ENCODE data around the gene C1QB. TPM values are rescaled to one million over a fixed set of nuclear protein-coding genes. Genes with fewer than 3 reads are reported as not detected.

The C1QB gene
- total RNA-seq, 1 donor from 2014 or later, result 96.2 TPM

DNA sequence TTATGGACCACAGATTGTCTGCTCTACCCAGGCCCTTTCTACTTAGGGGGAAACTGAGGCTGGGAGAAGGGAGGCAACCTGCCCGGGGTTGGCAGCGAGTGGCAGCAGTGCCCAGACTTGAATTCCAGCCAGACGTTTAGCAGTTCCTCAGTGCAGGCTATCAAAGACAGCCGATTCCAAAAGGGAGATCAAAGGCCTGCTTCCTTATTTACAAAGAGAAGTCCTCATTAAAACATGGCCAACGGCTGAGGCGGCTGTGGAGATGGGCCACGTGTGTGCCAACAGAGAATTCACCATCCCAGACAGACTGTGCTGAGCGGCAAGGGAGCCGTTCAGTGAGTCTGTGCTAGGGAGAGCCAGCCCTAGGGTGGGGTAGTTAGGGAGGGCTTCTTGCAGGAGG is 27.7 kb downstream of the C1QB start:
- no peaks in the 10 kb centered on the region for H3K4me1 ChIP-seq
- no peaks in the 10 kb centered on the region for H3K36me3 ChIP-seq
- H3K27ac ChIP-seq (replicated peaks), result no peak overlapping the region
- H3K27me3 ChIP-seq (ENCODE audit: low read depth), result peaks cover 72% of the 10 kb centered on the region
- DNase-seq, result no peak
- intact Hi-C loops (cut with micrococcal nuclease), result no loop called here
- H3K9me3 ChIP-seq (replicated peaks), result no peaks in the 10 kb centered on the region
- no peak overlapping the region for H3K4me3 ChIP-seq
- TF ChIP-seq CTCF (IDR thresholded peaks at IDR 0.05; ENCODE audit: borderline replicate concordance), result no peak

DNA sequence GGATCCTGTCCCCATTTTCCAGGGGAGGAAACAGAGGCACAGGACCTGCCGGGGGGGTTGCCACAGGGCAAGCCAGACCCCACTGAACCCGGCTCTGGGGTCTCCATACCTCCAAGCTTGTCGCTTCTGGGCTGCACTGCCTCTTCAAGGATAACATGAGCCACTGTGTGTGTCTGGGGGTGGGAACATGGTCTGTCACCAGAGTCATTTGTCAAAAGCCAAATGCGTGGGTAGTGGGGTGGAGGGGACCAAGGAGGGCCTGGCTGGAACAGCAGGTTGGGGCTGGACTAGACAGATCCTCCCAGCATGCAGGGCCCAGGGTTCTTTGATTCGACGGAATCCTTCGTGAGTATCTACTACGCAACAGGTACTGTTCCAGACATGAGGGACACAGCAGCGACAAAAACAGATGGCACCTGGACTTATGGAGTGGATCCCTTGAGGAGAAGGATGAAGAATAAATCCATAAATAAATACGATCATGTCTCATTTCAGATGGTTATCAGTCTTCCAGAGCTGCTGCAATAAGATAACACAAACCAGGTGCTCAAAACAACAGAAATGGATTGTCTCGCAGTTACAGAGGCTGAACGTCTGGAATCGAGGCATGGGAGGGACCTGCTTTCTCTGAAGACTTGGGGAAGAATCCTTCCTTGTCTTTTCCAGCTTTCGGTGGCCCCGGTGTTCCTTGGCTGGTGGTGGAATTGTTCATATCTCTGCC is 28.7 kb downstream of the C1QB start:
- Histone ChIP-seq H3K27ac (replicated peaks) (no peak overlapping the region), H3K36me3 (no peaks in the 10 kb centered on the region), H3K4me3 (no peak overlapping the region), H3K4me1 (no peaks in the 10 kb centered on the region), H3K9me3 (replicated peaks) (no peaks in the 10 kb centered on the region), H3K27me3 (ENCODE audit: low read depth) (peaks cover 72% of the 10 kb centered on the region)
- intact Hi-C loops (cut with micrococcal nuclease), result no loop called here
- TF ChIP-seq CTCF (IDR thresholded peaks at IDR 0.05; ENCODE audit: borderline replicate concordance), result no peak
- DNase-seq, result no peak

GRCh38 chr1:22683547-22683946 is 30.5 kb downstream of the C1QB start:
- Histone ChIP-seq H3K4me1 (no peaks in the 10 kb centered on the region), H3K36me3 (no peaks in the 10 kb centered on the region), H3K27me3 (ENCODE audit: low read depth) (peaks cover 77% of the 10 kb centered on the region), H3K4me3 (no peak overlapping the region), H3K27ac (replicated peaks) (no peak overlapping the region), H3K9me3 (replicated peaks) (no peaks in the 10 kb centered on the region)
- intact Hi-C loops (cut with micrococcal nuclease), result no loop called here
- no peak for TF ChIP-seq CTCF (IDR thresholded peaks at IDR 0.05; ENCODE audit: borderline replicate concordance)
- DNase-seq, result no peak

GRCh38 chr1:22685591-22686059 is 32.6 kb downstream of the C1QB start:
- Histone ChIP-seq H3K36me3 (no peaks in the 10 kb centered on the region), H3K27me3 (ENCODE audit: low read depth) (peaks cover 90% of the 10 kb centered on the region), H3K27ac (replicated peaks) (no peak overlapping the region), H3K4me3 (no peak overlapping the region), H3K9me3 (replicated peaks) (no peaks in the 10 kb centered on the region), H3K4me1 (no peaks in the 10 kb centered on the region)
- TF ChIP-seq CTCF (IDR thresholded peaks at IDR 0.05; ENCODE audit: borderline replicate concordance), result no peak
- no peak for DNase-seq
- intact Hi-C loops (cut with micrococcal nuclease), result no loop called here

GRCh38 chr1:22687191-22687590 is 34.2 kb downstream of the C1QB start:
- H3K27me3 ChIP-seq (ENCODE audit: low read depth), result peaks cover 82% of the 10 kb centered on the region
- no peaks in the 10 kb centered on the region for H3K4me1 ChIP-seq
- no peaks in the 10 kb centered on the region for H3K9me3 ChIP-seq (replicated peaks)
- H3K4me3 ChIP-seq, result no peak overlapping the region
- intact Hi-C loops (cut with micrococcal nuclease), result no loop called here
- H3K36me3 ChIP-seq, result no peaks in the 10 kb centered on the region
- no peak for TF ChIP-seq CTCF (IDR thresholded peaks at IDR 0.05; ENCODE audit: borderline replicate concordance)
- no peak overlapping the region for H3K27ac ChIP-seq (replicated peaks)
- DNase-seq, result no peak
